ENCODE measurements around the gene EIF4A3. TPM values are rescaled to one million over a fixed set of nuclear protein-coding genes. Genes with fewer than 3 reads are reported as not detected.

Gene EIF4A3
- total and polyA plus RNA-seq, 9 of the 15 experiments (the other 6 are each of a cell fraction or from before 2014, with no cell fraction given): 62.7 to 171 (median 127) TPM

DNA sequence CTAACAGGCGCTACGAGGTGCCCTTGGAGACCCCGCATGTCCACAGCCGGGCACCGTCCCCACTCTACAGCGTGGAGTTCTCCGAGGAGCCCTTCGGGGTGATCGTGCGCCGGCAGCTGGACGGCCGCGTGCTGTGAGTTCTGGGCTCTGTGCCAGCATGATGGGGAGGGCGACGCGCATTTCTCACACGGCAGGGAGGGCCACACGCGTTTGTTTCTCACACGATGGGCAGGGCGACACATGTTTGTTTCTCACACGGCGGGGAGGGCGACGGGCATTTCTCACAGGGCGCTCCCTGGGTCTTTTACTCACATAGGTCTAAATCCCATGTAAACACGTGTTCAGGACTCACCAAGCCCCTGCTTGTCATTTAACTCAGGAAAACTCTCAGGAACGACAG, 41.2 kb downstream of the EIF4A3 start (continued):
- TF ChIP-seq BDP1 (IDR thresholded peaks at IDR 0.05; ENCODE audit: insufficient read depth, insufficient read length): no peak
- TF ChIP-seq RHOXF2B (CRISPR knock-in tag; conservative IDR thresholded peaks at IDR 0.05): no peak
- no peak for TF ChIP-seq LEF1 (IDR thresholded peaks at IDR 0.05)
- no peak for TF ChIP-seq ATF1 (CRISPR knock-in tag; IDR thresholded peaks at IDR 0.05)
- 0 out of 2 replicates have a peak, but pooled peaks have one; percentile 28 for TF ChIP-seq ATF1 (tag; IDR thresholded peaks at IDR 0.05)
- no peak for TF ChIP-seq SMAD4 (CRISPR knock-in tag; conservative IDR thresholded peaks at IDR 0.05)
- TF ChIP-seq GATA2 (CRISPR knock-in tag; IDR thresholded peaks at IDR 0.05): no peak
- TF ChIP-seq SIRT6 (IDR thresholded peaks at IDR 0.05; ENCODE audit: low read depth, low read length): no peak
- TF ChIP-seq, protein P1, sequence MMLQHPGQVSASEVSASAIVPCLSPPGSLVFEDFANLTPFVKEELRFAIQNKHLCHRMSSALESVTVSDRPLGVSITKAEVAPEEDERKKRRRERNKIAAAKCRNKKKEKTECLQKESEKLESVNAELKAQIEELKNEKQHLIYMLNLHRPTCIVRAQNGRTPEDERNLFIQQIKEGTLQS (IDR thresholded peaks at IDR 0.05): no peak
- TF ChIP-seq, protein P1 (CRISPR knock-in tag; conservative IDR thresholded peaks at IDR 0.05): no peak
- TF ChIP-seq ZNF436 (CRISPR knock-in tag; IDR thresholded peaks at IDR 0.05): no peak
- no peak for TF ChIP-seq ZNF695 (CRISPR knock-in tag; IDR thresholded peaks at IDR 0.05)
- no peak for TF ChIP-seq RBM17 (IDR thresholded peaks at IDR 0.05; ENCODE audit: borderline replicate concordance, low read depth, low read length)
- no peak for TF ChIP-seq FOXJ2 (tag; IDR thresholded peaks at IDR 0.05)
- no peak for TF ChIP-seq DDX20 (tag; IDR thresholded peaks at IDR 0.05; ENCODE audit: low read depth)
- no peak for TF ChIP-seq BRD4 (IDR thresholded peaks at IDR 0.05)
- no peak for TF ChIP-seq IFI16 (CRISPR knock-in tag; IDR thresholded peaks at IDR 0.05)
- TF ChIP-seq KDM1A (IDR thresholded peaks at IDR 0.05): no peak
- TF ChIP-seq NR4A1 (CRISPR knock-in tag; IDR thresholded peaks at IDR 0.05): no peak
- TF ChIP-seq NR4A1 (tag; IDR thresholded peaks at IDR 0.05): no peak
